H9 (cell line): ENCODE measurements around the gene TCERG1L. TPM values are rescaled to one million over a fixed set of nuclear protein-coding genes. Genes with fewer than 3 reads are reported as not detected.

Experiments
- DNase-seq: peaks from one replicate; pipeline ENCODE4 v3.0.0-alpha.2; 2017
- H2AFZ ChIP-seq: one replicate; pipeline ENCODE4 v1.6.1; 2013; ENCODE audit warnings: mild to moderate bottlenecking, low read length, control low read depth, moderate library complexity
- H2AK5ac ChIP-seq: 2 replicates; pipeline ENCODE4 v1.6.1; 2013; ENCODE audit warnings: low read length, control low read depth, mixed read lengths; ENCODE audit not compliant: insufficient read length
- H2BK120ac ChIP-seq: one replicate; pipeline ENCODE4 v1.6.1; 2013; ENCODE audit warnings: low read depth, mild to moderate bottlenecking, low read length, control low read depth, inconsistent platforms; ENCODE audit not compliant: poor library complexity, severe bottlenecking
- H2BK12ac ChIP-seq: 2 replicates; pipeline ENCODE4 v1.6.1; 2013; ENCODE audit warnings: low read length, control low read depth, mixed read lengths, low read depth; ENCODE audit not compliant: insufficient read length
- H2BK15ac ChIP-seq: 2 replicates; pipeline ENCODE4 v1.6.1; 2013; ENCODE audit warnings: low read depth, low read length, control low read depth
- H2BK20ac ChIP-seq: one replicate; pipeline ENCODE4 v1.6.1; 2013; ENCODE audit warnings: low read depth, mild to moderate bottlenecking, low read length, control low read depth, inconsistent platforms; ENCODE audit not compliant: poor library complexity, severe bottlenecking
- H2BK5ac ChIP-seq: 2 replicates; pipeline ENCODE4 v1.6.1; 2013; ENCODE audit warnings: low read length, control low read depth, mixed read lengths; ENCODE audit not compliant: insufficient read length
- H3K14ac ChIP-seq: 2 replicates; pipeline ENCODE4 v1.6.1; 2013; ENCODE audit warnings: low read length, control low read depth; ENCODE audit not compliant: insufficient read depth
- H3K18ac ChIP-seq: 2 replicates; pipeline ENCODE4 v1.6.1; 2013; ENCODE audit warnings: low read depth, mild to moderate bottlenecking, mixed read lengths, low read length, control low read depth; ENCODE audit not compliant: insufficient read length
- H3K23ac ChIP-seq: 2 replicates; pipeline ENCODE4 v1.6.1; 2013; ENCODE audit warnings: low read length, control low read depth, mixed read lengths, low read depth; ENCODE audit not compliant: insufficient read length
- H3K23me2 ChIP-seq: 2 replicates; pipeline ENCODE4 v1.6.1; 2013; ENCODE audit warnings: low read depth, mild to moderate bottlenecking, mixed read lengths, low read length, control low read depth; ENCODE audit not compliant: insufficient read length, poor library complexity, severe bottlenecking
- H3K27ac ChIP-seq: 2 replicates; pipeline ENCODE4 v1.5.1; 2013; ENCODE audit warnings: low read length, control low read depth, mixed read lengths, low read depth; ENCODE audit not compliant: insufficient read length
- H3K27me3 ChIP-seq: 2 replicates; pipeline ENCODE4 v1.6.1; 2013; ENCODE audit warnings: low read length, control low read depth, inconsistent platforms; ENCODE audit not compliant: insufficient read depth
- H3K4ac ChIP-seq: 2 replicates; pipeline ENCODE4 v1.6.1; 2013; ENCODE audit warnings: low read depth, mild to moderate bottlenecking, control low read depth, inconsistent platforms, low read length, moderate library complexity
- H3K4me1 ChIP-seq: 2 replicates; pipeline ENCODE4 v1.6.1; 2013; ENCODE audit warnings: low read length, control low read depth, inconsistent platforms; ENCODE audit not compliant: insufficient read depth
- H3K4me2 ChIP-seq: 2 replicates; pipeline ENCODE4 v1.6.1; 2013; ENCODE audit warnings: low read length, control low read depth, mixed read lengths; ENCODE audit not compliant: insufficient read length, insufficient read depth
- H3K56ac ChIP-seq: 2 replicates; pipeline ENCODE4 v1.6.1; 2013; ENCODE audit warnings: low read depth, mild to moderate bottlenecking, mixed read lengths, low read length, control low read depth; ENCODE audit not compliant: insufficient read length
- H3K79me1 ChIP-seq: 2 replicates; pipeline ENCODE4 v1.6.1; 2013; ENCODE audit warnings: low read depth, mild to moderate bottlenecking, moderate library complexity, low read length, control low read depth, inconsistent platforms; ENCODE audit not compliant: insufficient read depth, poor library complexity, severe bottlenecking
- H3K79me2 ChIP-seq: 2 replicates; pipeline ENCODE4 v1.6.1; 2013; ENCODE audit warnings: low read length, control low read depth, inconsistent platforms; ENCODE audit not compliant: insufficient read depth
- H3K9ac ChIP-seq: 2 replicates; pipeline ENCODE4 v1.6.1; 2013; ENCODE audit warnings: low read length, control low read depth, mixed read lengths; ENCODE audit not compliant: insufficient read length; ENCODE audit errors: extremely low read depth
- H3K9me3 ChIP-seq: one replicate; pipeline ENCODE4 v1.6.1; 2013; ENCODE audit warnings: low read depth, low read length, inconsistent platforms; ENCODE audit not compliant: control insufficient read depth
- H3T11ph ChIP-seq: one replicate; pipeline ENCODE4 v1.6.1; 2013; ENCODE audit warnings: mild to moderate bottlenecking, low read length, control low read depth, inconsistent platforms
- H4K20me1 ChIP-seq: one replicate; pipeline ENCODE4 v1.6.1; 2013; ENCODE audit not compliant: control insufficient read depth, insufficient read length, insufficient read depth
- H4K5ac ChIP-seq: 2 replicates; pipeline ENCODE4 v1.6.1; 2013; ENCODE audit warnings: low read depth, mild to moderate bottlenecking, mixed read lengths, low read length, control low read depth; ENCODE audit not compliant: insufficient read length
- H4K8ac ChIP-seq: replicated peaks from 2 replicates; pipeline ENCODE4 v1.6.1; 2013; ENCODE audit warnings: low read length, control low read depth, mixed read lengths, low read depth; ENCODE audit not compliant: insufficient read length
- H4K91ac ChIP-seq: 2 replicates; pipeline ENCODE4 v1.6.1; 2013; ENCODE audit warnings: low read depth, mild to moderate bottlenecking, moderate library complexity, mixed read lengths, low read length, control low read depth; ENCODE audit not compliant: insufficient read length
- H3K27ac Mint-ChIP-seq, 3 experiments: 2 replicates in 2 of 3; 3 replicates in 1 of 3; pipeline ENCODE4 v1.8.0; 2020 to 2021; ENCODE audit warnings: mixed read lengths in 3 of 3, mild to moderate bottlenecking in 1 of 3, moderate library complexity in 1 of 3
- H3K27me3 Mint-ChIP-seq: 2 replicates; pipeline ENCODE4 v1.8.0; 2021; ENCODE audit warnings: low read depth, mild to moderate bottlenecking, moderate library complexity, mixed read lengths
- H3K36me3 Mint-ChIP-seq, 3 experiments: 2 replicates in 2 of 3; 3 replicates in 1 of 3; pipeline ENCODE4 v1.8.0; 2020 to 2021; ENCODE audit warnings: low read depth in 3 of 3, mixed read lengths in 3 of 3; ENCODE audit not compliant: insufficient read depth in 1 of 3
- H3K4me1 Mint-ChIP-seq, 2 experiments: 2 replicates each; pipeline ENCODE4 v1.8.0; 2020; ENCODE audit warnings: mixed read lengths in 2 of 2
- H3K4me3 Mint-ChIP-seq, 2 experiments: 2 replicates in 1 of 2; 3 replicates in 1 of 2; pipeline ENCODE4 v1.8.0; 2020 to 2021; ENCODE audit warnings: mild to moderate bottlenecking in 2 of 2, mixed read lengths in 2 of 2, moderate library complexity in 1 of 2
- H3K9me3 Mint-ChIP-seq, 2 experiments: 2 replicates in 1 of 2; 3 replicates in 1 of 2; pipeline ENCODE4 v1.8.0; 2020; ENCODE audit warnings: mild to moderate bottlenecking in 2 of 2, mixed read lengths in 2 of 2, moderate library complexity in 1 of 2
- CTCF ChIP-seq: fragments of 200-600 bp; sonication (generic); conservative IDR thresholded peaks from 3 replicates; pipeline ENCODE4 v1.8.0; 2021; ENCODE audit warnings: antibody characterized with exemption, mild to moderate bottlenecking
- WGBS: extraction: QIAGEN DNeasy Blood & Tissue Kit; methylation state at CpG from one replicate; pipeline ENCODE4 v1.1.7; 2013; ENCODE audit warnings: missing lambda C conversion rate, low lambda C conversion rate, mixed read lengths; ENCODE audit not compliant: insufficient read length; ENCODE audit errors: extremely low coverage; 5-methylcytosine and 5-hydroxymethylcytosine counted together
- total RNA-seq: library from RNA; stranded (reverse); gene quantifications from 2 replicates; pipeline ENCODE4 v1.2.1, GENCODE V29; 2021

Gene TCERG1L
- total RNA-seq, 1 experiment from 2014 or later = 3.3 TPM

DNA sequence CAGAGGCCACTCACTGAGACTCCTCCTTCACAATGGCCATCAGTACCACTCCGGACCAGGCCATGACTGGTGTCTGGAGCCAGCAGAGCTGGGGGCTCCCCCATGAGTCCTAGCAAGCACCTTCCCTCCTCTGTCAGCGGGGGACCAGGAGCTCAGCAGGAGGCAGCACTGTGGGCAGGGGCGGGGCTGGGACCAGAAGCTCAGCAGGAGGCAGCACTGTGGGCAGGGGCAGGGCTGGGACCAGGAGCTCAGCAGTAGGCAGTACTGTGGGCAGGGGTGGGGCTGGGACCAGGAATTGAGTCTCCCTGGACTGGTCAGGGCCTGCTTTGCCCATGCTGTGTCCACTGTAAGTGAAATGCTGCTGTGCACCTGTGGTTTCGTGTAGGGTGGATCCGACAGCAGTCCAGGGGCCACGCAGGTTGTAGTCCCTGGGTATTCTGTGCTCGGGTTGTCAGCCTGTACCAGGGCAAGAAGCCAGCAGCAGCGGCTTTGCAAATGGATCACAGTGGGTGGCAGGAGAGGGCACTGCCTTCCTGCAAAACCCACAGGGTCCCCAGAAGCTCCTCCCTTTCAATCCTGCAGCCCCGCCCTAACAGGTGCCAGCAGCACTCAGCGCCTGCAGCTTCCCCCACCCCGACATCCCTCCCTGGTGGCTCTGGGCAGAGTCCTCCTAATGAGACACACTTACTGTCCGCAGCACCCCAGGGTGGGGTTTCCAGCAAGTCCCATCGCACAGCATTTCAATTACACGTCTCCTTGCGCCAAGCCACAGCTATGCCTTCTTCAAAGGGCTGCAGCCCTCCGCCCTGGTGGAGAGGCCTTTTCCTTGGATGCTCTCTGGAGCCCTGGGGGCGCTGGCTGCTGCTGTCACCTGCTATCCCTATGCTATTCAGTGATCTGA is 220.5 kb downstream of the TCERG1L start:
- peak overlapping the region in 1 of 3 experiments; percentile 44; a peak in 1 of 7 replicates for H3K27ac Mint-ChIP-seq
- no peaks in the 10 kb centered on the region for H4K20me1 ChIP-seq

More for the DNA sequence above, 220.5 kb downstream of the TCERG1L start:
- Histone ChIP-seq H2BK15ac (no peak overlapping the region), H2BK5ac (no peak overlapping the region), H3K4ac (no peak overlapping the region), H3K14ac (no peak overlapping the region), H3K23me2 (no peaks in the 10 kb centered on the region), H4K8ac (no peak overlapping the region), H3K23ac (no peak overlapping the region), H4K5ac (no peak overlapping the region), H2AFZ (no peak overlapping the region), H2AK5ac (no peak overlapping the region), H2BK12ac (no peak overlapping the region), H3K79me1 (no peaks in the 10 kb centered on the region), H3K18ac (no peak overlapping the region), H3K27ac (no peak overlapping the region), H3K4me2 (no peak overlapping the region), H2BK120ac (no peak overlapping the region), H3K56ac (no peak overlapping the region), H2BK20ac (no peak overlapping the region), H3K4me1 (peaks cover 7% of the 10 kb centered on the region; the same call in 1 of the 2 replicates), H3K9me3 (no peaks in the 10 kb centered on the region), H3K27me3 (no peaks in the 10 kb centered on the region), H3K79me2 (no peaks in the 10 kb centered on the region), H4K91ac (no peak overlapping the region), H3K9ac (no peak overlapping the region), H3T11ph (no peak overlapping the region)
- TF ChIP-seq CTCF = no peak
- Mint-ChIP-seq H3K4me1 (peaks cover 29 to 30% of the 10 kb centered on the region in 2 experiments), H3K9me3 (peaks cover 0 to 2% of the 10 kb centered on the region in 2 experiments; a peak in 2 of 5 replicates), H3K4me3 (no peak overlapping the region), H3K27me3 (peaks cover 4% of the 10 kb centered on the region; the same call in 1 of the 2 replicates), H3K36me3 (no peaks in the 10 kb centered on the region)
- no peak for DNase-seq
- no CpG with 5 or more reads among the region's 17 CpGs for WGBS
